Left ventricle myocardium inferior (tissue), 1 donor: ENCODE data around the gene BCAS1. TPM values are rescaled to one million over a fixed set of nuclear protein-coding genes. Genes with fewer than 3 reads are reported as not detected.

Source experiments
- DNase-seq: peaks from one replicate; pipeline ENCODE4 v3.0.0-alpha.2; 2020
- H3K27ac ChIP-seq: fragments of 200-600 bp; replicated peaks from 2 replicates; pipeline ENCODE4 v1.8.0; 2021
- H3K27me3 ChIP-seq: fragments of 200-600 bp; 2 replicates; pipeline ENCODE4 v1.8.0; 2021; ENCODE audit warnings: low read depth
- H3K36me3 ChIP-seq: fragments of 200-600 bp; 2 replicates; pipeline ENCODE4 v1.8.0; 2021
- H3K4me1 ChIP-seq: fragments of 200-600 bp; 2 replicates; pipeline ENCODE4 v1.8.0; 2021
- H3K4me3 ChIP-seq: fragments of 200-600 bp; 2 replicates; pipeline ENCODE4 v1.8.0; 2021; ENCODE audit warnings: mild to moderate bottlenecking, moderate library complexity
- H3K9me3 ChIP-seq: fragments of 200-600 bp; replicated peaks from 2 replicates; pipeline ENCODE4 v1.8.0; 2021
- CTCF ChIP-seq: fragments of 200-600 bp; IDR thresholded peaks from 2 replicates; pipeline ENCODE4 v1.8.0; 2021; ENCODE audit warnings: antibody characterized with exemption, mild to moderate bottlenecking, borderline replicate concordance
- intact Hi-C: fragments of 100-400 bp; cut with micrococcal nuclease; formaldehyde crosslinking; loops from one replicate; pipeline ENCODE4 v1.11.0; 2022
- total RNA-seq: library from RNA; stranded (reverse); fragmentation: NEBNext Ultra II Directional; extraction: Animal tissue kit (Norgen Biotek cat#: 25700); gene quantifications from one replicate; pipeline ENCODE4 v1.2.1, GENCODE V29; 2021
- donor health status: DM: no; HTN: yes; CAD: no; lungs with severe emphysema.

Gene BCAS1
- total RNA-seq, 1 donor from 2014 or later = not detected

DNA sequence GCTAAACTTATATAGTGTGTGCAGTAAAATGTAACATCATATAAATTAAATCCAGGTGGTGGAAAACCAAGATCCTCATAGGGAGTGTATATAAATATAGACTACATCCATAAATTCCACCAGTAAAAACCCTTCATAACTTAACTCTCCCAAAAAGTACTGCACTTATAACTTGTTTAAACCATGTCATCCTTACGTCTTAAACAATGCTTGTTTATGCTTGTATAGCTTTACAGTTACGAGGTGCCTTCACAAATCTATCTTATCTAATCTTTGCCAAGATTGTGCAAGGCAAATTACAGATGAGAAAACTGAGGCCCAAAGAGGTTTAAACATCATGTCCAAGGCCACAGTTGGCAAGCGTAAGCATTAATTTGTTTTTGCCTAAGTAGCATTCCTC is 71.3 kb downstream of the BCAS1 start:
- Histone ChIP-seq H3K4me3 (no peak overlapping the region), H3K4me1 (no peaks in the 10 kb centered on the region), H3K36me3 (no peaks in the 10 kb centered on the region), H3K27ac (no peak overlapping the region), H3K9me3 (peaks cover 38% of the 10 kb centered on the region), H3K27me3 (peaks cover 14% of the 10 kb centered on the region)
- no peak for DNase-seq
- TF ChIP-seq CTCF = no peak
- intact Hi-C loops = no loop called here

- intact Hi-C loops = no loop called here
- peaks cover 20% of the 10 kb centered on the region for H3K27me3 ChIP-seq
- no peaks in the 10 kb centered on the region for H3K36me3 ChIP-seq
- H3K9me3 ChIP-seq = peaks cover 29% of the 10 kb centered on the region
- no peak for TF ChIP-seq CTCF
- no peaks in the 10 kb centered on the region for H3K4me1 ChIP-seq
- no peak overlapping the region for H3K4me3 ChIP-seq
- H3K27ac ChIP-seq = no peak overlapping the region
- DNase-seq = no peak
These were observed 73.6 kb downstream of the BCAS1 start for GRCh38 chr20:53996584-53997486.

- H3K27ac ChIP-seq = no peak overlapping the region
- peaks cover 20% of the 10 kb centered on the region for H3K27me3 ChIP-seq
- no peaks in the 10 kb centered on the region for H3K4me1 ChIP-seq
- H3K4me3 ChIP-seq = no peak overlapping the region
- TF ChIP-seq CTCF = no peak
- H3K36me3 ChIP-seq = no peaks in the 10 kb centered on the region
- no peak for DNase-seq
- intact Hi-C loops = no loop called here
- peaks cover 20% of the 10 kb centered on the region for H3K9me3 ChIP-seq
These were observed 74.4 kb downstream of the BCAS1 start for GRCh38 chr20:53995949-53996348.

DNA sequence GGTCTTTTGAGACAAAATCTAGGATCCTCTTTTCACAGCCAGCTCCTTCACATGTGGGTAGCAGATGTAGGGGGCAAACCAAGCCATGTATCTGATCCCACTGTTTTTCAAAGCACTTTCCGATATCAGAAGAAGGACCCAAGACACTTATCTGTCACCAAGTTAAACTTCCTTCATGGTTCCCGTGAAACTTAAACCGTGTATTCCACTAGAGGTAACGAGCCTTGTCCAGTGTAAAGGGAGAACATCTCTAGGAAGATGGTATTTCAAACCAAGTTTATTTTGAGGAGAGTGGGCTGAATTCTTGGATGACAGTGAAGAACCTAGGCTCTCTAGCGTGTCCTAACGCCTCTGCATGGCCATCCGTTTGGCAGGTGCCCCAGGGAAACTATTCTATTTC is 76.3 kb downstream of the BCAS1 start:
- no peak for TF ChIP-seq CTCF
- intact Hi-C loops = no loop called here
- peaks cover 20% of the 10 kb centered on the region for H3K27me3 ChIP-seq
- no peak overlapping the region for H3K4me3 ChIP-seq
- H3K27ac ChIP-seq = no peak overlapping the region
- no peak for DNase-seq
- H3K4me1 ChIP-seq = no peaks in the 10 kb centered on the region
- H3K36me3 ChIP-seq = no peaks in the 10 kb centered on the region
- peaks cover 5% of the 10 kb centered on the region for H3K9me3 ChIP-seq

DNA sequence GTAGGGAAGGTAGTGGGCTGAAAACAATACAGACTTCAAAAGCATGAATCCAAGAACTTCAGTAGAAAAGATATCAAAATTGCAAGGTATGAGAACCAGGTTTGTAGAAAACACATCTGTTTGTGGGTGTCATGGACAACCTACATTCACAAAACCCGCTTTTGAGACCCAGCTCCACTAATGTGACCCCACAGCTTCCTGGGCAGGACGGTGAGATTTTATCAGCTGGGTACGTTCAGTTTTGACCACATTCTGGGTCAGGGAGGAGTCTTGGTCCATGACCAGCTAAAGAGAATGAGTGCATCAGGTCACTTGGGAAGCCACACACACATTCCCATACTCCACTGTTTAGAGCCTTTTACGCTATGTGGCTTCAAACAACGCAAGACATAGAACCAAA is 77.1 kb downstream of the BCAS1 start:
- Histone ChIP-seq H3K27me3 (peaks cover 20% of the 10 kb centered on the region), H3K9me3 (peaks cover 2% of the 10 kb centered on the region), H3K36me3 (no peaks in the 10 kb centered on the region), H3K4me3 (no peak overlapping the region), H3K4me1 (no peaks in the 10 kb centered on the region), H3K27ac (no peak overlapping the region)
- no peak for TF ChIP-seq CTCF
- DNase-seq = no peak
- intact Hi-C loops = no loop called here
